Measurements from ENCODE around the gene SNHG17. TPM values are rescaled to one million over a fixed set of nuclear protein-coding genes. Genes with fewer than 3 reads are reported as not detected.

The SNHG17 gene
- total and polyA plus RNA-seq, 9 of the 15 experiments (the other 6 are each of a cell fraction or from before 2014, with no cell fraction given) = 29.8 to 106 (median 57.7) TPM

- CTCF ChIA-PET (ENCODE audit: low intra/inter-chr PET ratio) = no interaction called here
- WGBS (ENCODE audit: insufficient coverage, low coverage, missing lambda C conversion rate) = 64% methylated on average over 13 of the region's 13 CpGs
- BruUV-seq (replicated peaks) = no TSS peak
- H2AFZ ChIP-seq (ENCODE audit: low read depth, low read length) = no peak overlapping the region
- peak in 1 of 4 experiments; percentile 47 for DNase-seq (ENCODE audit: extremely low read depth in 1 of 4, low spot score in 3 of 4)
- POLR2A ChIA-PET = interaction anchor here (0.7 to 3.0 kb wide), 4 partner anchors 10 to 29 kb away, joined by 3 to 26 read pairs (median 8); partner anchors contain the start of gene SNHG17
- no peaks in the 10 kb centered on the region for H3K79me2 ChIP-seq (ENCODE audit: control insufficient read depth, insufficient read depth, low read length)
- peaks cover 16% of the 10 kb centered on the region for H3K36me3 ChIP-seq (ENCODE audit: control insufficient read depth, insufficient read depth, low read length)
- peaks cover 20 to 42% of the 10 kb centered on the region in 2 experiments for H3K4me1 ChIP-seq (replicated peaks in 1 of 2; ENCODE audit: control insufficient read depth in 2 of 2, insufficient read depth in 2 of 2, low read length in 2 of 2)
- no peak overlapping the region for H3K4me3 ChIP-seq
- H3K9me1 ChIP-seq (ENCODE audit: control insufficient read depth, insufficient read depth, low read length) = no peaks in the 10 kb centered on the region
- H3K4me2 ChIP-seq (ENCODE audit: insufficient read depth, low read length) = no peak overlapping the region
- in situ Hi-C loops (cut with MboI) (no loop called here), intact Hi-C loops (cut with micrococcal nuclease) (no loop called here)
- no peak for ATAC-seq
- no peaks in the 10 kb centered on the region for H3K9me3 ChIP-seq (replicated peaks; ENCODE audit: control insufficient read depth, insufficient read depth, low read depth, low read length)
- peak; percentile 52 for FAIRE-seq
- no peak overlapping the region for H3K27ac ChIP-seq (ENCODE audit: extremely low read depth, low read depth, low read length)
- H3K27me3 ChIP-seq (ENCODE audit: control insufficient read depth in 2 of 2, insufficient read depth in 2 of 2, low read length in 2 of 2) = peaks cover 4 to 15% of the 10 kb centered on the region in 2 experiments; a peak in 4 of 5 replicates
- no peak overlapping the region for H3K9ac ChIP-seq (ENCODE audit: insufficient read depth in 1 of 2, low read depth in 2 of 2, low read length in 2 of 2)
- H4K20me1 ChIP-seq (replicated peaks; ENCODE audit: control insufficient read depth, insufficient read depth, low read length) = no peaks in the 10 kb centered on the region
- TF ChIP-seq NCOR1 (IDR thresholded peaks at IDR 0.05) (no peak), ZNF407 (IDR thresholded peaks at IDR 0.05; ENCODE audit: low read depth) (no peak), ZNF280A (IDR thresholded peaks at IDR 0.05; ENCODE audit: low read depth, partially characterized antibody) (no peak), SMARCA4 (IDR thresholded peaks at IDR 0.05) (peak; percentile 49; the same call in 1 of the 2 replicates)
- TF ChIP-seq, protein P1, sequence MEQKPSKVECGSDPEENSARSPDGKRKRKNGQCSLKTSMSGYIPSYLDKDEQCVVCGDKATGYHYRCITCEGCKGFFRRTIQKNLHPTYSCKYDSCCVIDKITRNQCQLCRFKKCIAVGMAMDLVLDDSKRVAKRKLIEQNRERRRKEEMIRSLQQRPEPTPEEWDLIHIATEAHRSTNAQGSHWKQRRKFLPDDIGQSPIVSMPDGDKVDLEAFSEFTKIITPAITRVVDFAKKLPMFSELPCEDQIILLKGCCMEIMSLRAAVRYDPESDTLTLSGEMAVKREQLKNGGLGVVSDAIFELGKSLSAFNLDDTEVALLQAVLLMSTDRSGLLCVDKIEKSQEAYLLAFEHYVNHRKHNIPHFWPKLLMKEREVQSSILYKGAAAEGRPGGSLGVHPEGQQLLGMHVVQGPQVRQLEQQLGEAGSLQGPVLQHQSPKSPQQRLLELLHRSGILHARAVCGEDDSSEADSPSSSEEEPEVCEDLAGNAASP (IDR thresholded peaks at IDR 0.05) = no peak
- TF ChIP-seq, protein P2, sequence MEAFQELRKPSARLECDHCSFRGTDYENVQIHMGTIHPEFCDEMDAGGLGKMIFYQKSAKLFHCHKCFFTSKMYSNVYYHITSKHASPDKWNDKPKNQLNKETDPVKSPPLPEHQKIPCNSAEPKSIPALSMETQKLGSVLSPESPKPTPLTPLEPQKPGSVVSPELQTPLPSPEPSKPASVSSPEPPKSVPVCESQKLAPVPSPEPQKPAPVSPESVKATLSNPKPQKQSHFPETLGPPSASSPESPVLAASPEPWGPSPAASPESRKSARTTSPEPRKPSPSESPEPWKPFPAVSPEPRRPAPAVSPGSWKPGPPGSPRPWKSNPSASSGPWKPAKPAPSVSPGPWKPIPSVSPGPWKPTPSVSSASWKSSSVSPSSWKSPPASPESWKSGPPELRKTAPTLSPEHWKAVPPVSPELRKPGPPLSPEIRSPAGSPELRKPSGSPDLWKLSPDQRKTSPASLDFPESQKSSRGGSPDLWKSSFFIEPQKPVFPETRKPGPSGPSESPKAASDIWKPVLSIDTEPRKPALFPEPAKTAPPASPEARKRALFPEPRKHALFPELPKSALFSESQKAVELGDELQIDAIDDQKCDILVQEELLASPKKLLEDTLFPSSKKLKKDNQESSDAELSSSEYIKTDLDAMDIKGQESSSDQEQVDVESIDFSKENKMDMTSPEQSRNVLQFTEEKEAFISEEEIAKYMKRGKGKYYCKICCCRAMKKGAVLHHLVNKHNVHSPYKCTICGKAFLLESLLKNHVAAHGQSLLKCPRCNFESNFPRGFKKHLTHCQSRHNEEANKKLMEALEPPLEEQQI (IDR thresholded peaks at IDR 0.05) = no peak
These were observed 19.7 kb upstream of the SNHG17 start for GRCh38 chr20:38454556-38455473.

Measured in K562 (cell line).